Choroid plexus epithelial cell (primary cell): ENCODE data around the gene UNG.

Experiments
- DNase-seq: peaks from one replicate; pipeline ENCODE4 v3.0.0-alpha.2; 2010; ENCODE audit warnings: low read depth
- H3K4me3 ChIP-seq: 2 replicates; pipeline ENCODE4 v1.5.1; 2011; ENCODE audit warnings: low read depth, mild to moderate bottlenecking, control low read depth, low read length, moderate library complexity
- TF ChIP-seq, protein P1 (sequence below): conservative IDR thresholded peaks from 2 replicates; pipeline ENCODE4 v1.5.1; 2011; ENCODE audit warnings: low read depth, mild to moderate bottlenecking, control low read depth, inconsistent platforms, low read length, moderate library complexity

Gene UNG

DNA sequence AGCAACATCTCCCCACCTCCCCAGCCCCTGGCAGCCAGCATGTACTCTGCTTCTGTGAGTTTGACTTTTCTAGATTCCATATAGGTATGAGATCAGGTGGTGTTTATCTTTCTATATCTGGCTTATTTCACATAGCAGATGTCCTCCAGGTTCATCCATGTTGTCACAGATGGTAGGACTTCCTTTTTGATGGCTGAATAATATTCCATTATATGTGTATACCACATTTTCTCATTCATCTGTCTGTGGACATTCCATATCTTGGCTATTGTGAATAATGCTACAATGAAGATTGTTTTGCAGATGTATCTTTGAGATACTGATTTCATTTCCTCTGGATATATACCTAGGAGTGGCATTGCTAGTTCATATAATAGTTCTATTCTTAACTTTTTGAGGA lies 22.5 kb upstream of the UNG start:
- TF ChIP-seq, protein P1, sequence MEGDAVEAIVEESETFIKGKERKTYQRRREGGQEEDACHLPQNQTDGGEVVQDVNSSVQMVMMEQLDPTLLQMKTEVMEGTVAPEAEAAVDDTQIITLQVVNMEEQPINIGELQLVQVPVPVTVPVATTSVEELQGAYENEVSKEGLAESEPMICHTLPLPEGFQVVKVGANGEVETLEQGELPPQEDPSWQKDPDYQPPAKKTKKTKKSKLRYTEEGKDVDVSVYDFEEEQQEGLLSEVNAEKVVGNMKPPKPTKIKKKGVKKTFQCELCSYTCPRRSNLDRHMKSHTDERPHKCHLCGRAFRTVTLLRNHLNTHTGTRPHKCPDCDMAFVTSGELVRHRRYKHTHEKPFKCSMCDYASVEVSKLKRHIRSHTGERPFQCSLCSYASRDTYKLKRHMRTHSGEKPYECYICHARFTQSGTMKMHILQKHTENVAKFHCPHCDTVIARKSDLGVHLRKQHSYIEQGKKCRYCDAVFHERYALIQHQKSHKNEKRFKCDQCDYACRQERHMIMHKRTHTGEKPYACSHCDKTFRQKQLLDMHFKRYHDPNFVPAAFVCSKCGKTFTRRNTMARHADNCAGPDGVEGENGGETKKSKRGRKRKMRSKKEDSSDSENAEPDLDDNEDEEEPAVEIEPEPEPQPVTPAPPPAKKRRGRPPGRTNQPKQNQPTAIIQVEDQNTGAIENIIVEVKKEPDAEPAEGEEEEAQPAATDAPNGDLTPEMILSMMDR: no peak
- H3K4me3 ChIP-seq: no peak overlapping the region
- DNase-seq: no peak

DNA sequence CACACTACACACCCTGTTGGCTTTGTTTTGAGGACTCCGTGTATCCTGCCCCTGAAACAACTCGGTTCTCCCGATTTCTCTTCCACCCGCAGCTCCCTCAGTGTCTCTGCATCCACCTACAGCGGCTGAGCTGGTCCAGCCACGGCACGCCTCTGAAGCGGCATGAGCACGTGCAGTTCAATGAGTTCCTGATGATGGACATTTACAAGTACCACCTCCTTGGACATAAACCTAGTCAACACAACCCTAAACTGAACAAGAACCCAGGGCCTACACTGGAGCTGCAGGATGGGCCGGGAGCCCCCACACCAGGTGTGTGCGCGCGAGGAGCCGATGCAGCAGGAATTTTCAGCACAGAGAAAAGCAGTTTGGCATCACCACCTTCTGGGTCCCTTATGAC lies 14.6 kb upstream of the UNG start:
- H3K4me3 ChIP-seq: no peak overlapping the region
- no peak for DNase-seq
- TF ChIP-seq, protein P1: no peak

DNA sequence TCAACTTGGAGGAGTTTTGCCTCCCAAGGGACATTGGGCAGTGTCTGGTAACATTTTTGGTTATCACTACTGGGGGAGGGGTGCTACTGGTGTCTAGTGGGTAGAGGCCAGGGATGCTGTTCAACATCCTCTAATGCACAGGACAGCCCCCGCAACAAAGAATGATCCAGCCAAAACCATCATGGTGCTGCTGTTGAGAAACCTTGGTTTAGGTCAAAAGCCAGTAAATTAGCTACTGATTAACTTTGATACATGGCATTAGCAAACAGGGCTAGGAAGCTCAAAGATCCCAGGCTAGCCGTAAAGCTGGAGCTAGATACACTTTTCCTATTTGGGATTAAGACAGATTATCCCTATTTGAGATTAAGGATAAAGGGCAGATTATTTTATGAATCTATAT lies 13.0 kb upstream of the UNG start:
- TF ChIP-seq, protein P1: no peak
- DNase-seq: no peak
- no peak overlapping the region for H3K4me3 ChIP-seq

DNA sequence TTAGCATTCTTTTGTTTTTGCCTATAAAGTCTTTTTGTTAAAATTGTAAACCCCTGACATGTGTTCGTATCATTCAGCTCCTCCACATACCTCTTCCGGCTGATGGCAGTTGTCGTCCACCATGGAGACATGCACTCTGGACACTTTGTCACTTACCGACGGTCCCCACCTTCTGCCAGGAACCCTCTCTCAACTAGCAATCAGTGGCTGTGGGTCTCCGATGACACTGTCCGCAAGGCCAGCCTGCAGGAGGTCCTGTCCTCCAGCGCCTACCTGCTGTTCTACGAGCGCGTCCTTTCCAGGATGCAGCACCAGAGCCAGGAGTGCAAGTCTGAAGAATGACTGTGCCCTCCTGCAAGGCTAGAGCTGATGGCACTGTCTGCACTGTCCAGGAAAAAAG lies 11.8 kb upstream of the UNG start:
- no peak overlapping the region for H3K4me3 ChIP-seq
- TF ChIP-seq, protein P1: no peak
- DNase-seq: no peak

DNA sequence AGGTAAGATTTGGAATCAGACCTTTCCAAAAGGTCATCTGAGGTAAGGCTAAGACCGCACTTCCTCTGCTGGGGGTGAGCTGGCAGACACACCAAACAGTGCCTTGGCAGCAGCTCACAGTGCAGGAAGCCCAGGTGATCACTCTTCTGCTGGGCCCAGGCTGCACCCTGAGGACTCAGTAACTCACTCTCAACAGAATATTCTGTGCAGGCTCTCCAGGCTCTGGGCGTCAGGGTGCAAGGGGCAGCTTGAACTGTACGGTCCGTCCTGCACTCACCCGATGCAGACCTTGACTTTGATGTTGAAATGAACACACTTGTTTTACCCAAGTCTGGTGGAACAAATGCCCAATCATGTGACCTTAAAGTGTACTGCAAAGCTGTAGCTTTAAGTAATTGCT lies 10.1 kb upstream of the UNG start:
- H3K4me3 ChIP-seq: no peak overlapping the region
- no peak for DNase-seq
- TF ChIP-seq, protein P1: no peak

DNA sequence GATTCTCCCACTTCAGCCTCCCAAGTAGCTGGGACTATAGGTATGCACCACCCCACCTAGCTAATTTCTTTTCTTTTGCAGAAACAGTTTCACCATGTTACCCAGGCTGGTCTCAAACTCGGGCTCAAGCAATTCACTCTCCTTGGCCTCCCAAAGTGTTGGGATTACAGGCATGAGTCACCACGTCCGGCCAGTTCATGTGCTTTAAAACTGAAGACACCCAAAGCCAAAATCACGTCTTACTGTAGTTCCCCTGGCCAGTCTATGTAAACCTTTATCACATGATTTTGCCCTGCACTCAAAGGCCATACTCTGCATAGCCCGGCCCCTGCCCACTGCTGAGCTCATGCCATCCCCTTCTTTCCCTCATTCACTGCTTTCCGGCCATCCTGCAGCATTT lies 8.6 kb upstream of the UNG start:
- DNase-seq: no peak
- TF ChIP-seq, protein P1: no peak
- H3K4me3 ChIP-seq: no peak overlapping the region

DNA sequence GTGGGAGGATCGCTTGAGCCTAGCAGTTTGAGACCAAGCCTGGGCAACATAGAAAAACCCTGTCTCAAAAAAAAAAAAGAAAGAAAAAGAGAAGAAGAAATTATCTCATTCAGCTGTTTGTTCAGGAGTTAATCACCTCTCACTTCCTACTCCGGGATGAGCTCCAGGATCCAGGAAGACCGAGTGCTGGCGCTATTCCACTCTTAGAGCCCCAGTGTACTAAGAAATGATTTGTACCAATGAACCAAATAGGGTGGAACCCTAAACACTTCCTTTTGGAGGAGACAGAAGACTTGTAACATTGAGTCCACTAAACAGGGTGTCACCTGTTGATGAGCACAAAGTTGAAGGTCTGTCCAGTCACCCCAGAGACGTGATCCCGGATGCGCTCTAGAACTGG lies 7.7 kb upstream of the UNG start:
- DNase-seq: no peak
- TF ChIP-seq, protein P1: no peak
- H3K4me3 ChIP-seq: no peak overlapping the region
